GM18519 (cell line): ENCODE results near the gene TMEM135.
"Not testable (repeated sequence)": the region's sequence is repeated elsewhere in the genome, so short reads cannot be mapped to it uniquely, and the experiment has no call there.

ENCODE experiments used
- ATAC-seq: cut with Tn5 transposase; IDR thresholded peaks from one replicate; pipeline ENCODE4 v1.9.1; 2021; ENCODE audit warnings: mild to moderate bottlenecking, moderate library complexity; ENCODE audit not compliant: unreplicated experiment, low FRiP score

Gene TMEM135

GRCh38 chr11:87134524-87135106 is 96.9 kb downstream of the TMEM135 start:
- ATAC-seq: no peak

GRCh38 chr11:87136236-87136635 is 98.5 kb downstream of the TMEM135 start:
- ATAC-seq: no peak

DNA sequence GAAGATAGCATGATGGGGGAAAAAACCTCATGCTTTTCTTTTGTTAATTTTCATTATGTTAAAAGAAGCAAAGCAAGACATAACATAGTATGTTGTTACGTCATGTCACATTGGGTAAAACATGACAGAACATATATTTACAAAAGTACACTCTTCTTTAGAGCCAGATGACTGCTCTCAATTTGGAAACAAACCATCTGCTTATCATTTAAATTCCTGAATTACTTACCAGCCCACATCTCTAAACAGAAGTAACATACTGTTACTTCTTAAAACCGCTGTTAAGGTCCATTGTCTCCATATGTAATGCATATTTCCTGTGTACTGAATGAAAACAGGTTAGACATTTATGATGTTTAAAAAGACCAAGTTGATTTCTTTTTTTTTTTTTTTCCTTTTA is 100.0 kb downstream of the TMEM135 start:
- ATAC-seq: no peak

- ATAC-seq: no peak
Measured at GRCh38 chr11:87139475-87139874, 101.7 kb downstream of the TMEM135 start.

- no peak for ATAC-seq
Measured at GRCh38 chr11:87141322-87141721, 103.6 kb downstream of the TMEM135 start.

GRCh38 chr11:87141980-87142514 is 104.3 kb downstream of the TMEM135 start:
- no peak for ATAC-seq

- ATAC-seq: no peak
Measured at GRCh38 chr11:87142594-87142993, 104.9 kb downstream of the TMEM135 start.

- ATAC-seq: no peak
Measured at GRCh38 chr11:87143641-87144040, 105.9 kb downstream of the TMEM135 start.

- no peak for ATAC-seq
Measured at GRCh38 chr11:87144252-87144651, 106.5 kb downstream of the TMEM135 start.

DNA sequence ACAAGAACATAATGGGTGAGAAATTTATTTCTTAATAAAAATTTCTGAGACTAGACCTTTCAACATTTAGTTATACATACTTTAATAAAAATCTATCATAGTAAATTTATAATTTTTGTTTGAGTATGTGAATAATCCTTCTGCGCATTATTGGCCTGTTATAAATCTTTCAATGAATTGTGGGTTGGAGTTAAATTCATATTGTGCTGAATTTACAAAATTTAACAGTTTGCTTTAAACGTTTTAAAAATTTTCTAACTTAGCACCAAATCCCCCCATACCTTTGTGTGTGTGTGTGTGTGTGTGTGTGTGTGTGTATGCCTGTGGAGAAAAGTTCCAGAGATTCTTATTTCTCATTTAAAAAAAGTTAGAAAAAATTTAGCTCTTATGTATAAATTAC is 111.0 kb downstream of the TMEM135 start:
- no peak for ATAC-seq

GRCh38 chr11:87149782-87150181 is 112.0 kb downstream of the TMEM135 start:
- ATAC-seq: not testable (repeated sequence)

- ATAC-seq: no peak
Measured at GRCh38 chr11:87150936-87151335, 113.2 kb downstream of the TMEM135 start.

DNA sequence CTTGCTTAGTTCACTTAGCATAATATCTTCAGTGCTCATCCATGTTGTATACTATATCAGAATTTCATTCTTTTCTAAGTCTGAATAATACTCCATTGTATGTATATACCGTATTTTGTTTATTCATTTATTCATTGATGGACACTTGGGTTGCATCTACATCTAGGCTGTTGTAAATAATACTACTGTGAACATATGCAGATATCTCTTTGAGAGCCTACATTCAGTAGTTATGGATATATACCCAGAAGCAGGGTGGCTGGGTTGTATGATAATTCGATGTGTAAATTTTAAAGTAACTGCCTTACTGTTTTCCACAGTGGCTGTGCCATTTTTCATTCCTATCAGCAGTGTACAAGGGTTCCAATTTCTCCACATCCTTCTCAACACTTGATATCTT is 116.5 kb downstream of the TMEM135 start:
- ATAC-seq: no peak

DNA sequence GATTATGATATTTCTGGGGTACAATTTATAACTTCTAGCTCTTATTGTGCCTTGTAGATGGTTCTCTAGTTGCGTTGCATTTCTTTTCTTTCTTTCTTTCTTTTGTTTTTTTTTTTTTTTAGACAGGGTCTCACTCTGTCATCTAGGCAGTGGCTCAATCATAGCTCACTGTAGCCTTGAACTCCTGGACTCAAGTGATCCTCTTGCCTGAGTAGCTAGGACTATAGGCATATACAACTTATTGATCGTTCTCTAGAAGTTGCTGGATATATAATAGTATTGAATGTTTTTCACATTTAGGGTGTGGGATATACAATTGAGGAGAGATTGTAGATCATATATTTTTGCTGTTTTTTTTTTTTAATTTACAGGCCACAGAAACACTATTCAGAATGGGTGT is 119.2 kb downstream of the TMEM135 start:
- no peak for ATAC-seq

- ATAC-seq: not testable (repeated sequence)
Measured at GRCh38 chr11:87169076-87169475, 131.3 kb downstream of the TMEM135 start.

GRCh38 chr11:87173185-87174039 is 135.7 kb downstream of the TMEM135 start:
- no peak for ATAC-seq

DNA sequence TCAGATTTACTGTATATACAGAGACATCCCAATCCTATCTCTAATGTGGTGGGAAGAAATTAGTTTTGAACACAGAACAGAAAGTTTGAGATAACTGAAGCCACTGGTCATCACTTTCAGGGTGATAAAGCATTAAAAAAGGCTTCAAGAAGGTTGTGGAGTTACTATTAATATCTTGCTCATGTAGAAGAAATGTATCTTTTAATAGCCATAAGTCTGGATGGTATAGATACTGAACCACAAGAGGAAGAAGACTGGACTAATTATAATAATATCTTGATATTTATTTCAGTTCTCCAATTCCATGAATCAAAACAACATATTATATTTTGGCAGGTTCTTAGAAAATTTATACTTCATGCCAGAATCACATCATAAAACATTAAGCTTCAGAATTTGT is 137.1 kb downstream of the TMEM135 start:
- no peak for ATAC-seq

DNA sequence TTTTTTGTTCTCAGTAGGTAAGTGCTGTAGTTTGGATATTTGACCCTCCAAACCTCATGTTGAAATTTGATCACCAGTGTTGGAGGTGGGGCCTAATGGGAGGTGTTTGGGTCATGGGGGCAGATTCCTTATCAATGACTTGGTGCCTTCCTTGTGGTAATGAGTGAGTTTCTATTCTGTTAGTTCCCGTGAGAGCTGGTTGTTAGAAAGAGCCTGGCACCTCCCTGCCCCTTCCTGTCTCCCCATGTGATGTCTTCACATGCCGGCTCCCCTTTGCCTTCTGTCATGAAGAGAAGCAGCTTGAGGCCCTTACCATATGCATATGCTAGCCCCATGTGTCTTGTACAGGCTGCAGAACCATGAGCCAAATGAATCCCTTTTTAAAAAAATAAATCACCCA is 138.3 kb downstream of the TMEM135 start:
- ATAC-seq: no peak

- ATAC-seq: no peak
Measured at GRCh38 chr11:87179621-87180020, 141.9 kb downstream of the TMEM135 start.

GRCh38 chr11:87180742-87181141 is 143.0 kb downstream of the TMEM135 start:
- ATAC-seq: no peak

DNA sequence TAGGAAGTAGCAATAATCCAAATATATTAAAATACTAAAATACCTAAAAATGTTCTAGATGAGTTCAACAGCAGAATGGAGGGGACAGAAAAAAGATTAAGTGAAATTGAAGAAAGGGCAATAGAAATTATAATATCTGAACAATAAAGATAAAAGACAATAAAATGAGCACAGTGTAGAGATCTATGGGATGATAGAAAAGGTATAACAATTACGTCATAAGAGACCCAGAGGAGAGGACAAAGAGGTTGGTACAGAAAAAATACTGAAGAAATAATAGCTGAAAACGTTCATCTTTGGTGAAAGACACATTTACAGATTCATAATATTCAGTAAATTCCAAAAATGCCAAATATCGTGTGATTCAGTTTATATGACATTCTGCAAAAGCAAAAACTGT is 143.4 kb downstream of the TMEM135 start:
- ATAC-seq: no peak

GRCh38 chr11:87185228-87185627 is 147.5 kb downstream of the TMEM135 start:
- no peak for ATAC-seq
